Activated T-helper 1 cell treated with Interleukin-2 at 50 U/mL for 16 hours (primary cell): ENCODE measurements around the gene ARHGEF17.

Experiments
- DNase-seq: peaks from one replicate; pipeline ENCODE4 v3.0.0-alpha.2; 2020; ENCODE audit warnings: low read depth

ARHGEF17 gene

DNA sequence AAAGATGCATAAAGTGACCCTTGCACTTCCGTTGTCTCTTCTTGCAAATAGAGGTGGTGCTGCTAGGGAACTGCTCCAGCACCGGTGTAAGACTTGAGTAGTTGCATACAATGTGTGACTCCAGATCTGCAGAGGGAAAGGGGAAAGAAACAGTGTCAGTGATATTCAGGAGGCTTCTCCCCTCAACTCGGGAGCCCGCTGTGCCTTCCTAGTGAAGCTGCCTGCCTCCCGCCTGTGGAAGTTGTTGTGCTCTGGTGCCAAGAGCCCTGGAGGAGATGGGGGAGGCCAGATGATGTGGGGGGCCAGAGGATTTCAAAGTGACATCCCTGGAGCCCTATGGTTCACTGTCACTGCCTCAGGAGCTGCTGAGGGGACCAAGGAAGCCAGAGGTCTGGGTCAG lies 98.5 kb downstream of the ARHGEF17 start:
- no peak for DNase-seq

DNA sequence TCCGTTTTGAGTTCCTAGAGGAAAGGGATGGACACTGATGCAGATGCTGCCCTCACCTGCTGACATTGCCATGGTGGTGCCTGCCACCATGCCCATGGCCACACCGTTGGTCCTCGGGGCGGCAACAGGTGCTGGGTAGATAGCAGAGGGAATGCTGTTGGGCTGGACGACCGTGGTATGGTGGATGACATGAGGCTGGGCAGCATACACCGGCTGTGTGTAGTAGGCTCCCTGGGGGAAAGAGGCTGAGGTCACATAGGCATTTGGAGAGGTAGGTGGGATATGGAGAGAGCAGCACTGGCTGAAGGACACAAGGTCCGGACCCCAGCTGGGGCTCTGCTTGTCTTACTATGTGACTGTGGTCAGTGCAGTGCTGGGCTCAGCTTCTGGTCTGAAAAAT lies 101.4 kb downstream of the ARHGEF17 start:
- no peak for DNase-seq

DNA sequence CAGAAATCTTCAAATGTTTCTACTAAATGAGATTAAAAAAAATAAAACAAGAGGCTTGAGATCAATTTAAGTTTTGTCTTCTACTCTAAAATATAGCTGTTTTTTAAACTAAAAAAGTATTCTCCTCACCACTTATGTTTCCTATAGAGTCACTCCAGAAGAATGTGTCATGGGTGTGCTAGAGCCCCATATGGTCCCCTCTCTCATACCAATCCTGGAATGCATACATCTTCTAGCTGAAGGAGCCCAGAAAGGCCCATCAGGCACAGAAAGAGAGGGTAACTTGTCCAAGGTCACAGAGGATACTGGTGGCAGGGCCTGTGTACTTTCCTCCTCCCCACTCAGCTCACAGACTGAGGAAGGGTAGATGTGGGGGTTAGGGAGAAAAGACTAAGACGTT lies 102.6 kb downstream of the ARHGEF17 start:
- DNase-seq: no peak

DNA sequence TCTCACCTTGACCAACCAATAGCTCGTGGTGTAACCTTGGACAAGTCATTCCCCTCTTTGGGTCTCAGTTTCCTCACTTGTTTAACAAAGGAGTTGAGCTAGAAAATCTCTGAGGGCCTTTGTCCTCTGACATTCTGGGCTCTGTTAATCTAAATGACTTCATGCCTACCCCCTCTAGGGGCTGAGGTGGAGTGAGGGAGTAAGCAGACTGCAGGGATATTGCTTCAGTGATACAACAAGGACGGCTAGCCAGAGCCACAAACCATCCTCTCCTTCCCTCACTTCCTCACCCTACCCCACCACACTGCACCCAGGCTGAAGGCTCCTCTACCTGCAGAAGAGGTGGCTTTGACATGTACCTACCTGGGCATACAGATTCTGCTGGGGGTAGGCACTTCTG lies 103.0 kb downstream of the ARHGEF17 start:
- DNase-seq: no peak

DNA sequence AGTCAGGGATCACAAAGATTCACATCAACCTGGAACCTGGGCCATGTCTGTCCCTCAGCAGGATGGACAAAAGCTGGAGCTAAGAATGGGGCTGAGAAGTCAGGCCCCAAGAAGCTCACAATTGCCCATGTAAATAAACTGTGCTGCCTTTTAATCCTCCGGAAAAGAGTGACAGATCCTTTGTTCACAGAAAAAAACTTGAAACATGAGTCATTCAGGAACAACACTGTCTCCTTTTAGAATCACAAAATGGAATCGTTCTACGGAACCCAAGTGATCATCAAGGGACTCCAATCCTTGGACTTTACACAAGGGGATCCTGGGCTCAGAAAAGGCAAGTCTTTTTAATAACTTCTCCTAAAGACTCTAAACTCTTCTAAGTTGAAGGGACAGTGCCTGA lies 104.2 kb downstream of the ARHGEF17 start:
- DNase-seq: no peak

DNA sequence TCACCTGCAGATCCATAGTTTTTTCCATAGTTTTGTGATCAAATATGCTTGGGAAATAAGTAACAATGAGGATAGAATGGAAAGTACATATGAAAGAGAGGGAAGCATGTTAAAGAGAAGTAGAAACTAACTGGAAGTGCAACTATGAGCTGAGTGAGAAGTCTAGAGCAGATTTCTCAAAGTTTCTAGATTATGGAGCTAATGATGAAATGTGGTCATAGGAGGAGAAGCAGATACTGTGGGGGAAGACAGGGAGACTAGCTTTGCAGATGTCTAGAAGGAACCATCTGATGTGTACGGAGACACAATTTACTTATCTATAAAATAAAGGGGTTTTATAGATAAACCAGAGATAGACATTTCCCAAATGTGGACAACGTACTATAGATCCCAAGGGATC lies 105.2 kb downstream of the ARHGEF17 start:
- no peak for DNase-seq

DNA sequence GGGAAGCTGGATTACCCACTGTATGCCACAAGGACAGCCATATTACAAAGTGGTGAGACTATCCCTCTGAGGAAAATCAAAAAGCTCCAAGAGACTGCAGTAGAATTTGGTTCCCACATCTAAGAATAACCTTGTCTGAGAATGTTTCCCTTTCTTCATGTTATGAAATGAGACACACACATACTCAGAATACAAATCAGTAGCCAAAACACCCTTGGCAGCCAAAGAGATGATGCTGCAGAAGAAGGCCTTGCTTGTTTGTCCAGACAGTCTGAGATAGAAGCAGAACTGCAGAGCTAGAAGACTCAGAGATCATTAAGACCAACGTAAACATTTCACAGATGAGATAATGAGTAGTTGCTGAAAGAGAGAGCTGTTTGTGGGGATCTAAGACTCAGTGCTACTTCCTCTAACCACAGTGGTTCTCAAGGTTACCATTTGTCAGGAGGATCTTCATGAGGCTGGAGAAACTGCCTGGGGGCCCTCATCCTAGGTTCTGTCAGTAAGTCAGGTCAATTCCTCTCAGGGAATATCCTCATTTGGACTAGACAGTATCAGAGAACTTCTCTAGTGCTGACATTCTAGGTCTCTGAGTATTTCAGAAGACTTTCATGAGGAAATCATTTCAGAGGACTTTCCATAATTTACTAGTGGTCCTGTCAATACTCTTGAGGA lies 107.0 kb downstream of the ARHGEF17 start:
- no peak for DNase-seq

DNA sequence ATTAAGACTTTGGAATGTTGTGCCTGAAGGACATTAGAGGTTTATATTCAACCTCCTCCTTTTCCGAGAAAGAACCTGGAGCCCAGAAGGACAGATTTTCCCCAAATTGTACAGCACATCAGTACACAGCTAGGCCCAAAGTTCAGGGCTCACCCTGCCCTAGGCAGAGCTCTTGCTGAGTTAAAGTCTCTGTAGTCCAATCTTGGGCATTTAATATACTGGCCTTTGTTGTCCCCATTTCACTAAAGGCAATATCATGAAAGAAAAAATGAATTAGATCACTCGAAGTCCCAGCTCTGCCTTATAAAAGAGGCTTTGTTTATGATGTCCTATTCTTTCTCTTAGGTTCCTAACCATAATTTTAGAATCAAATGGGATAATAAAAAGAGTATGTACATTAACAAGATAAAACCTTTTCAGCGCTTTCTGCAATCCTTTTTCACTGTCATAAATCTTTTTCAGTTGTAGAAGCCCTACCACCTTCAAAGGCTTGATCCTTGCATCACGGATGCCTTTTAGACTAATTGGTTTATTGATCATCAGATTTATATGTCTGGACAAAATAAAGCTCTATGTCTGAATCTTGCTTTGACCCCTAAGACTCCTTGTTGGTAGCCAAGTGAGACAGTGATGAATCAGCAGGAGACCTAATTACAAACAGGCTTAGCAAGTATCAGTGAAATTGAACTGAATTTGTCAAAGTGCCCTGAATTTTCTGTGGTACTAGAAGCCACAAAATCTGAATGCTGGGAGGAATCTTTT lies 108.0 kb downstream of the ARHGEF17 start:
- DNase-seq: no peak

DNA sequence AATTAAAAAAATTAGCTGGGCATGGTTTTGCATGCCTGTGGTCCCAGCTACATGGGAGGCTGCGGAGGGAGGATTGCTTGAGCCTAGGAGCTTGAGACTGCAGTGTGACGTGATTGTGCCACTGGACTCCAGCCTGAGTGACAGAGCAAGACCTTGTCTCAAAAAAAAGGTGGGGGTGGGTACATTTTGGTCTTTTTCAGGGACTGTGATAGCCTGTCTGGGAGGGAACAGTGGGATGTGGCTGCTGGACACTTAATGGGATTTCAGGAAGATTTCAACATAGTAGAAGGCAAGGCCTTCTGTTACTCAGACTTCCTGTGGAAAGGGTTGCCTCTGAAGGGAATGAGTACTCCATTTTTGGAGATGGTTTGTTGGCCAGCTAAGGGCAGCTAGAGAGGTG lies 108.7 kb downstream of the ARHGEF17 start:
- no peak for DNase-seq
